DND-41 (cell line): ENCODE results near the gene CEP104.

Experiments
- EZH2 ChIP-seq: IDR thresholded peaks from 3 replicates; pipeline ENCODE4 v1.6.1; 2012; ENCODE audit warnings: borderline replicate concordance, low read depth, mild to moderate bottlenecking, moderate library complexity, low read length, inconsistent platforms; ENCODE audit not compliant: severe bottlenecking
- TF ChIP-seq, protein P1 (sequence below): IDR thresholded peaks from 2 replicates; pipeline ENCODE4 v1.5.1; 2012; ENCODE audit warnings: borderline replicate concordance, low read length, moderate library complexity, mild to moderate bottlenecking; ENCODE audit not compliant: poor library complexity, severe bottlenecking; ENCODE audit errors: extremely low read depth

- TF ChIP-seq, protein P1, sequence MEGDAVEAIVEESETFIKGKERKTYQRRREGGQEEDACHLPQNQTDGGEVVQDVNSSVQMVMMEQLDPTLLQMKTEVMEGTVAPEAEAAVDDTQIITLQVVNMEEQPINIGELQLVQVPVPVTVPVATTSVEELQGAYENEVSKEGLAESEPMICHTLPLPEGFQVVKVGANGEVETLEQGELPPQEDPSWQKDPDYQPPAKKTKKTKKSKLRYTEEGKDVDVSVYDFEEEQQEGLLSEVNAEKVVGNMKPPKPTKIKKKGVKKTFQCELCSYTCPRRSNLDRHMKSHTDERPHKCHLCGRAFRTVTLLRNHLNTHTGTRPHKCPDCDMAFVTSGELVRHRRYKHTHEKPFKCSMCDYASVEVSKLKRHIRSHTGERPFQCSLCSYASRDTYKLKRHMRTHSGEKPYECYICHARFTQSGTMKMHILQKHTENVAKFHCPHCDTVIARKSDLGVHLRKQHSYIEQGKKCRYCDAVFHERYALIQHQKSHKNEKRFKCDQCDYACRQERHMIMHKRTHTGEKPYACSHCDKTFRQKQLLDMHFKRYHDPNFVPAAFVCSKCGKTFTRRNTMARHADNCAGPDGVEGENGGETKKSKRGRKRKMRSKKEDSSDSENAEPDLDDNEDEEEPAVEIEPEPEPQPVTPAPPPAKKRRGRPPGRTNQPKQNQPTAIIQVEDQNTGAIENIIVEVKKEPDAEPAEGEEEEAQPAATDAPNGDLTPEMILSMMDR: no peak
- no peak for TF ChIP-seq EZH2
Observed at GRCh38 chr1:3905953-3906671, 49.1 kb upstream of the CEP104 start.
